HEK293T (cell line): ENCODE results near the gene DRD1.

Experiments
- FOXA1 ChIP-seq: fragments of 450-650 bp; IDR thresholded peaks from 2 replicates; pipeline ENCODE4 v1.6.1; 2016; ENCODE audit warnings: mild to moderate bottlenecking
- NFRKB ChIP-seq: fragments of 450-650 bp; IDR thresholded peaks from 2 replicates; pipeline ENCODE4 v1.6.1; 2016; ENCODE audit warnings: mild to moderate bottlenecking, moderate library complexity
- SP1 ChIP-seq: fragments of 450-650 bp; IDR thresholded peaks from 2 replicates; pipeline ENCODE4 v1.6.1; 2017
- TARDBP ChIP-seq: fragments of 450-650 bp; IDR thresholded peaks from 2 replicates; pipeline ENCODE4 v1.6.1; 2016
- TF ChIP-seq, protein P1 (sequence below): fragments of 450-650 bp; IDR thresholded peaks from 2 replicates; pipeline ENCODE4 v1.6.1; 2016

GRCh38 chr5:175464942-175465233, 20.9 kb upstream of the DRD1 start:
- TF ChIP-seq NFRKB (no peak), SP1 (no peak), TARDBP (no peak), FOXA1 (no peak)
- TF ChIP-seq, protein P1, sequence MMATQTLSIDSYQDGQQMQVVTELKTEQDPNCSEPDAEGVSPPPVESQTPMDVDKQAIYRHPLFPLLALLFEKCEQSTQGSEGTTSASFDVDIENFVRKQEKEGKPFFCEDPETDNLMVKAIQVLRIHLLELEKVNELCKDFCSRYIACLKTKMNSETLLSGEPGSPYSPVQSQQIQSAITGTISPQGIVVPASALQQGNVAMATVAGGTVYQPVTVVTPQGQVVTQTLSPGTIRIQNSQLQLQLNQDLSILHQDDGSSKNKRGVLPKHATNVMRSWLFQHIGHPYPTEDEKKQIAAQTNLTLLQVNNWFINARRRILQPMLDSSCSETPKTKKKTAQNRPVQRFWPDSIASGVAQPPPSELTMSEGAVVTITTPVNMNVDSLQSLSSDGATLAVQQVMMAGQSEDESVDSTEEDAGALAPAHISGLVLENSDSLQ, result no peak
